Limb (tissue), 2 donors: ENCODE results near the gene ALOX12B.
A peak's percentile ranks its signal among the peaks of the same experiment; 100 is the strongest.

ENCODE experiments used
- DNase-seq, 2 donors: peaks; one replicate each; pipeline ENCODE4 v3.0.0-alpha.2; 2016; ENCODE audit errors: extremely low spot score in 2 of 2

Gene ALOX12B

GRCh38 chr17:8087075-8087951, at the start of gene ALOX12B:
Gene ALOX12B, minus strand, starts transcription at chr17:8087716. Its CDS starts 274 bp downstream, at chr17:8087442.
- no peak for DNase-seq

- DNase-seq: no peak
These were observed 46.4 kb upstream of the ALOX12B start for GRCh38 chr17:8133941-8134340.

GRCh38 chr17:8133399-8133798, 45.9 kb upstream of the ALOX12B start:
- DNase-seq: no peak

- no peak for DNase-seq
These were observed 44.4 kb upstream of the ALOX12B start for GRCh38 chr17:8131844-8132441.

GRCh38 chr17:8128125-8128784, 40.7 kb upstream of the ALOX12B start:
- no peak for DNase-seq

GRCh38 chr17:8126491-8127066, 39.1 kb upstream of the ALOX12B start:
- peak; percentile 38 to 79 for DNase-seq

GRCh38 chr17:8125947-8126490, 38.5 kb upstream of the ALOX12B start:
- no peak for DNase-seq

GRCh38 chr17:8125154-8125946, 37.8 kb upstream of the ALOX12B start:
- peak; percentile 77 to 96 for DNase-seq

GRCh38 chr17:8124350-8125153, 37.0 kb upstream of the ALOX12B start:
- DNase-seq: peak in 1 of 2 donors; percentile 39

- DNase-seq: peak in 1 of 2 donors; percentile 55
These were observed 36.3 kb upstream of the ALOX12B start, which contains the start of gene HES7 for GRCh38 chr17:8123695-8124349. Gene HES7, minus strand, starts transcription at chr17:8124106. Its CDS starts 22 bp downstream, at chr17:8124084.

GRCh38 chr17:8122924-8123694, 35.6 kb upstream of the ALOX12B start:
- peak in 1 of 2 donors; percentile 54 for DNase-seq

GRCh38 chr17:8122422-8122923, 35.0 kb upstream of the ALOX12B start:
- DNase-seq: no peak

- peak in 1 of 2 donors; percentile 77 for DNase-seq
These were observed 34.3 kb upstream of the ALOX12B start for GRCh38 chr17:8121681-8122421.

GRCh38 chr17:8121407-8121680, 33.8 kb upstream of the ALOX12B start:
- no peak for DNase-seq

GRCh38 chr17:8120520-8121406, 33.2 kb upstream of the ALOX12B start:
- peak in 1 of 2 donors; percentile 80 for DNase-seq

- DNase-seq: peak; percentile 90 to 92
These were observed 32.3 kb upstream of the ALOX12B start for GRCh38 chr17:8119581-8120519.
